GM04503 (cell line): ENCODE data around the gene NTNG2.
"Not testable (repeated sequence)": the region's sequence is repeated elsewhere in the genome, so short reads cannot be mapped to it uniquely, and the experiment has no call there.

ENCODE experiments used
- DNase-seq: peaks from one replicate; pipeline ENCODE4 v3.0.0-alpha.2; 2012; ENCODE audit warnings: low read depth

NTNG2 gene

GRCh38 chr9:132266017-132266416 is 104.2 kb downstream of the NTNG2 start:
- no peak for DNase-seq

GRCh38 chr9:132267660-132268059 is 105.8 kb downstream of the NTNG2 start:
- no peak for DNase-seq

GRCh38 chr9:132268725-132269352 is 107.0 kb downstream of the NTNG2 start:
- DNase-seq: no peak

GRCh38 chr9:132269704-132270516 is 108.1 kb downstream of the NTNG2 start:
- DNase-seq: not testable (repeated sequence)

- no peak for DNase-seq
Observed at GRCh38 chr9:132274861-132275260, 113.0 kb downstream of the NTNG2 start.

- DNase-seq: no peak
Observed at GRCh38 chr9:132283165-132283564, 121.3 kb downstream of the NTNG2 start.

- no peak for DNase-seq
Observed at GRCh38 chr9:132283863-132284262, 122.0 kb downstream of the NTNG2 start.

- no peak for DNase-seq
Observed at GRCh38 chr9:132287256-132287760, 125.5 kb downstream of the NTNG2 start.

- peak; percentile 21 for DNase-seq
Observed at GRCh38 chr9:132288361-132288760, 126.5 kb downstream of the NTNG2 start.

- DNase-seq: no peak
Observed at GRCh38 chr9:132288966-132289365, 127.1 kb downstream of the NTNG2 start.

GRCh38 chr9:132293145-132293721 is 131.4 kb downstream of the NTNG2 start:
- DNase-seq: no peak
